NCI-H1930 (cell line): ENCODE data around the gene TIMMDC1.

Source experiments
- DNase-seq, 2 experiments: peaks; one replicate each; lab custom pipeline; 2025; lab: John Stamatoyannopoulos, UW

TIMMDC1 gene, protein sequence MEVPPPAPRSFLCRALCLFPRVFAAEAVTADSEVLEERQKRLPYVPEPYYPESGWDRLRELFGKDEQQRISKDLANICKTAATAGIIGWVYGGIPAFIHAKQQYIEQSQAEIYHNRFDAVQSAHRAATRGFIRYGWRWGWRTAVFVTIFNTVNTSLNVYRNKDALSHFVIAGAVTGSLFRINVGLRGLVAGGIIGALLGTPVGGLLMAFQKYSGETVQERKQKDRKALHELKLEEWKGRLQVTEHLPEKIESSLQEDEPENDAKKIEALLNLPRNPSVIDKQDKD

DNA sequence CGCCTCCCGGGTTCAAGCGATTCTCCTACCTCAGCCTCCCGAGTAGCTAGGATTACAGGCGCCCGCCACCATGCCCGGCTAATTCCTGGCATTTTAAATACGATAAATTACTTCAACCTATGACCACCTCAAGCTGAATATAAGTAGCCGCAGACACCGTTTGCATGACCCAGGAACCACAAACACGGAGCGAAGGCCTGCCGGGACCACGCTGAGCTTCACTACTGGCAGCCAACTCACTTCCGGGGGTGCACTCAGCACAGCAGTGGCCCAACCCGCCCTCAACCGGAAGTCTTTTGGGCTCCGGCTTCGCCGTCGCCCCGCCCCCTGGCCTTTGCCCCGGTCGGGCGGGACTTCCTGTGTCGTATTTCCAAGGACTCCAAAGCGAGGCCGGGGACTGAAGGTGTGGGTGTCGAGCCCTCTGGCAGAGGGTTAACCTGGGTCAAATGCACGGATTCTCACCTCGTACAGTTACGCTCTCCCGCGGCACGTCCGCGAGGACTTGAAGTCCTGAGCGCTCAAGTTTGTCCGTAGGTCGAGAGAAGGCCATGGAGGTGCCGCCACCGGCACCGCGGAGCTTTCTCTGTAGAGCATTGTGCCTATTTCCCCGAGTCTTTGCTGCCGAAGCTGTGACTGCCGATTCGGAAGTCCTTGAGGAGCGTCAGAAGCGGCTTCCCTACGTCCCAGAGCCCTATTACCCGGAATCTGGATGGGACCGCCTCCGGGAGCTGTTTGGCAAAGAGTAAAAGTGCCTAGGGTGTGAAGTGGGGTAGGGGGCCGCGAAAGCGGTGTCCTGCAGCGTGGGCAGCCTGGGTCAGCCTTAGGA lies at the start of gene TIMMDC1:
TSS of gene TIMMDC1 (plus strand) at position 362 of the 826 bp plus-strand sequence. CDS start at position 549, 187 bp downstream.
- peak; percentile 92 for DNase-seq

DNA sequence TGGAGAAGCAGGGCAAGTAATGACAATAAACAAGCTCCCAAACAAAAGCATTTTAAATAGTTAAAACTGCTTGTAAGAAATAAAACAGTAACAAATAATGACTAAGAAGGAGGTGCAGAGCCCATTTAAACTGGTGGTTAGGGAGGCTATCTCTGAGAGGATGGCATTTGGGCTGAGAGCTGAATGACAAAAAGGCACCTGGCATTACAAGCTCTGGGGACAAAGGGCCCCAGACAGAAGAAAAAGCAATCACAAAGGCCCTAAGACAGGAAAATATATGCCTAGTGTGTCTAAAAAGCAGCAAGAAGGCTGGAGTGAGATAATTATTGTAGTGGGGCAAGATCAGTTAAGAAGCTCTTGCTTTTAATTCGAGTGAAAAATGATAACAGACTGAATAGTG lies 44.5 kb upstream of the TIMMDC1 start:
- no peak for DNase-seq

DNA sequence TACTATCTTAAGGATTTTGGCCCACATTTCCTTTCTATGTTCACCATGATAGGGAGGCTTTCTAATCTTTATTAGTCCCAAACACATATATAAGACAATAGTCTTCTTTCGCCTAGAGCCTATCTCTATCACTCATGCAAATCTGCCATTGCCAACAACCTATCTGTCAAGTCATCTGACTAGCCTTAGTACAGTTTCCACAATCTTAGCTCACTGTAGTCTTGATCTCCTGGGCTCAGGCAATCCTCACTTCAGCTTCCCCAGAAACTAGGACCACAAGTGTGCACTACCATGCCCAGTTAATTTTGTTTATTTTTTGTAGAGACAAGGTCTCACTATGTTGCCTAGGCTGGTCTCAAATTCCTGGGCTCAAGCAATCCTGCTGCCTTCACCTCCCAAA lies 41.9 kb upstream of the TIMMDC1 start:
- DNase-seq, result no peak

DNA sequence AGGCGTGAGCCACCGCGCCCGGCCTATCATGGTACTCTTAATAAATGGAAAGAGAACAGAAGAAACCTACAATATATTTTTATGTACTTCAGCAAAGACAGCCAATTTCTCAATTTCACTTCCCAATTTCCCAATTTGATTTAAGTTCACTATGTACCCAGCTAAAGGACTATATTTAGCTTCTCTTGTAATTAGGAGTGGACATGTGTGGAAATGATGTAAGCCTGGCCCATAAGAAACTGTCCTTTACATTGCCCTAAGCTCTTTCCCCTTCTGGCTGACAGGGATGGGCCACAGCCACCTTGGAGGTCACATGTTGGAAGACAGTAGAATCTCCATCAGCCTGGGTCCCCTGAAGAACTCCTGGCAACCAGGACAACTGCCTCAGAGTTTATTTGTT lies 41.1 kb upstream of the TIMMDC1 start:
- no peak for DNase-seq

DNA sequence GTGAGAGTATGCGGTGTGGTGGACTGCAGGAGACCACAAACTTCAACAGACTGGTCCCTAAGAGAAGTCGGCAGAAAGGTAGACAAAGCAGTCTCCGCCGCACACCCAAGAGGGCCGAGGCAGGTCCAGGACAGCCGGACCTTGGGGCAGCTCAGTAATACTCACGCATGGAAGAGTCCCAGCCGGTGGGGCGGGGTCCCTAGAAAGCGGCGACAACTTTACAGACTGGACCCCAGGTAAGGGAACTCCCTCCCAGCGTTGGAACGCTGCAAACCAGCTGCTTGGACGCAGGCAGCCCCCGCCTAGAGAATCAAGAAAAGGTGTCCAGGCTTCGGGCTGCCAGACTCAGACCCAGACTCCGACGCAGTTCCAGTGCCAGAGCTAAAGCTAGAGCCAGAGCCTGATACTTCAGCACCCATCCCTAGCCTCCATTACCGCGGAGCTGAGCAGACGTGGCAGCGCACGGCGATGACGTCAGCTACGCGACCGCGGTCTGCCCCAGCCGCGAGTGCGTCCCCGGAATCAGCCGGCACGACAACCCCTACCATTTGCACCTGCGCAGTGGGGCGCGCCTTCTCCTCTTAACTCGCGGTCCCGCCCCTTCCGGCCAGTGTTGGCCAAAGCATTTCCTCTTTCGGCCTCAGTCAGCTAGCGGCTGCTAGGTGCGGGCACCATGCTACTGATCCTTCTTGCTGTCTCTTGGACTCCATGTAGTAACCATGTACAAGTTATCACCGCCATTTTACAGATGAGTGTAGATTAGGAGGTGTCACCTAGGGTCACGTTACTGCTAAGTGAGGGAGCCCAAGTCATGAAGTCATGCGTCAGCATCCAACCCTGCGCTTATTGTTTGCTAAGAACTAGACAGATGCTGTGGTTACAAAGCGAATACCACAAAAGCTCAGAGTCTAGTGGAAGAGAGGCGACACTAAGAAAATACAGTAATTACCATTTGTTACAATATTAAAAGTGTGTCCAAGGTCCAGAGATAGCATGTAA lies 34.9 kb upstream of the TIMMDC1 start, which contains the start of gene TMEM39A:
TSS of gene TMEM39A (minus strand) at position 445 of the 999 bp plus-strand sequence. CDS start 1,541 bp downstream, outside the sequence.
- peak; percentile 96 to 98 for DNase-seq

DNA sequence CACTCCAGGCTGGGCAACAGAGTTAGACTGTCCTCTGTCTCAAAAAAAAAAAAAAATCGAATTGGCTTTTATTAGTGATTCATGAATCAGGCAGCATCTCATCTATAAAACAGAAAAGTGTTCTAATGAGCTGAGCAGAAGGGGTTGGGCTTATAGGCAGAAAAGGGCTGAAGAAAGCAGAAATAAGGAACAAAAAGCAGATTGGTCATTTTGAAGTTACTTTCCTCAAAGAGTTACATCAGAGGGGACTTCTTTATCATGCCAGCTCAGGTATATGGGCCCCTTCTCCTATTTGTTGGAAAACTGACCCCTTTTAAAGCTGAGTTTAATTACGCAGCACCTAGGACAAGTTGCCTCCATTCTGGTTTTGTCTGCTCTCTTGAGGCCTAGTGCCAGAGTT lies 30.3 kb upstream of the TIMMDC1 start:
- no peak for DNase-seq

DNA sequence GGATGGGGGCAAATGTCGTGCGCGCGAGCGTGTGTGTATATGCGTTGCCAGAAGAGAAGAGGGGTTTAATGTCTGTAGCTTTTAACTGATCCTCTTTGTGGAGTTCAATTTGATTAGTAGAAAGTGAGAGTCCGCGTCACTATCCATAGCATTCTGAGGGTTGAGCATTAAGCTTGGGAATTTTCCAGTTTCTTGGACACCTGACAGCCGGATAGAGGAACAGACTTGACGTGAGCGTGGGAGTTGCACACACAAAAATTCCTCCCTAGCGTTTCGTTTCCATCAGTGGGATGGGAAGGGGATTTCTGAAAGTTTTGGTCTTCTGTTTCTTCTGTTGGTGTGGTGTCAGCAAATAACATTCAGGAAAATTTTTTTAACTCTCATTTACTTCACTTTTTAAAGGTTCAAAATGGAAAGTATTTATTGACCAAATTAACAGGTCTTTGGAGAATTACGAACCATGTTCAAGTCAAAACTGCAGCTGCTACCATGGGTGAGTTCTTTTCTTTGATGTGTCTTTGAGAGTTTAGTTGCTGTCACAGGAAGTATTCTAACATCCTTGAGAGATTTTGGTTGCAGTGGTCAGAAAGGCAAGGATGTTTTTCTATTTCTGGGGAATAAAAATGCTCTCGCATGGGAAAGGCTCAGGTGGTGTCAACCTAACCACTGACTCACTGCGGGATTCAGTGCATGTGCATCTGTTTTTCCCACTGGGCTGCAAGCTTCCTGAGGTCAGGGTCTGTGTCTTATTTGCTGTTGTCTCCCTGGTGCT lies 28.7 kb upstream of the TIMMDC1 start:
- DNase-seq, result no peak

DNA sequence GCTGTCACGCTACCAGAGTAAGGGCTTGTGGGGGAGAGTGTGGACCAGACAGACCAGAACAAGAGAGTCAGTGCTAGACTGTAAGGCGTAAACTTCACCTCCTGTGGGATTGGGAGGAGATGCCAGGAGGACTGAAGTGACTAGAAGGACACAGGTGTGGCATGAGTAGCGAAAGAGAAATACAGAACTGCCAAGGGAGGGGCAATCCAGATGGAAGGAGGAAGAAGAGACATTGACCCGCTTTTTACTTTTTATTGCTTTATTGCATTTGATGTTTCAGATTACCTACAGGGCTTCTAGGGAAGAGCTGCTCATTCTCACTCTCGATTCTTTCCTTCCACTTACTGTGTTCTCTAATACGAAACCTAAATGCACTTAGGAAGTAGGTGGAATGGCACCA lies 27.5 kb upstream of the TIMMDC1 start:
- no peak for DNase-seq

DNA sequence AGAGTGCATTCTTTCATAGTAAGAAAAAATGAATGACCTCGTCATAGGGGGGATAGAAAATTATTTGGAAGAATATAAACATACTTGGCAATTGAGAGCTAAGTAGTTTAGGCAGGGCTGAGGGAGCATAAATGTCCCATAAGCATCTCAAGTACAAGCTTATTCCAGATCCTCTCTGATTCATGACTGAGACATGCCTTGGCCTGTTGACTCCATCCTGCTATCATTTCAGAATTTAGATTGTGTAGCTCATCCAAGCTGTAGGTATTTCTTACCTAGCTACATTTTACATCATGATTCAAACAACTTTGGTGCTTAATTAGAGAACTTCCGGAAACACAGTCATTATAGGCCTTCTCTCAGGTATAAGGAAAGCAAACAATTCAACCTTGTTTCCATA lies 17.3 kb upstream of the TIMMDC1 start:
- DNase-seq, result no peak

DNA sequence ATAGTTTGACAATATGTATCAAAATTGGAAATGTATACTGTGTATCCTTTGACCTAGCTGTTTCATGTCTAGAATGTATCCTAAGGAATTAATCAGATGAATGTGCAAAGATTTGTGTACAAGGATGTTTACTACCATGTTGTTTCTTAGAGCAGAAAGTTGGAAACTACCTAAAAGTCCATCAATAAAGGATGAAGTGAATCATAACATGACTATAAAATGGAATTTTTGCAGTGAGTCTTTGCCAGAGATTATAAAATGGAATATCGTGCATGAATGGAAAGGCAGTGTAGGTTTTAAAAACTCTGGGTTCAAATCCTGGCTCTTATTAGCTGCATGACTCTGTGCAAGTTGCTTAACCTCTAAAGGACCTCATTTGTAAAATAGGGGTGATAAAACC lies 15.2 kb upstream of the TIMMDC1 start:
- no peak for DNase-seq

DNA sequence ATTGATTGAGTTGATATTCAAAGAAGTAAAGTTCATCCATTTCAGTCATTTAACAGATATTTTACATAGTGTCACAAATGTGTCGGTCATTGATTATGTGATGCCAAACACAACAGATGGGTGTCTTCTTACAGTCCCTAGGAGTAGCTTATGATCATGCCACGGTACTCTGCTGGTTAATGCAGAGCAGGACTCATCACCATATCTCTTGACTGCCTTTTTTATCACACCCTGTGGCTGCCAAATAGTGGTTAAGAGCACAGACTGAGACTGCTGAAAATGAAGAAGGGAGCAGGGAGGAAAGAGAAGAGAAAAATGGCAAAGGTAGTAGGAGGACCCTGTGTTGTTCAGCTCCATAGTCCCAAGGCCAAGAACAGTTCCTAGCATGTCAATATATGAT lies 12.8 kb upstream of the TIMMDC1 start:
- no peak for DNase-seq

DNA sequence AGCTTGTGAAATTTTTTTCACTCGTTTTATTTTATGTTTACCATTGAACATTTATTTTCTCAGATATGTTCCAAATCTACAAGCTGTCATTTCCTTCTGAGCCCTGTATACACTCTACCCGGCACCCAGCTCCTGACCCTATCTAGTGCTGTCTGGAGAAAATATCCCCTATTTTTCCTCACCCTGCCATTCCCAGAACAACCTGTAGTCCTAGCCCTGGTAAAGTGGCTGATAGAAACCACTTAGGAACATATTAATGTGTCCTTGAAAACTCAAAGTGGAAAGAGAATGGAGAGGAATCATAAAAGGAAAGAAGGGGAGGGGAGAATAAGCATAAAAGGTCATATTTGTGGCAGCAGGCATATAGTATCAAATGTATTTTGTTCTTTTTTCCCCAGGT lies 8.2 kb upstream of the TIMMDC1 start:
- DNase-seq, result no peak

DNA sequence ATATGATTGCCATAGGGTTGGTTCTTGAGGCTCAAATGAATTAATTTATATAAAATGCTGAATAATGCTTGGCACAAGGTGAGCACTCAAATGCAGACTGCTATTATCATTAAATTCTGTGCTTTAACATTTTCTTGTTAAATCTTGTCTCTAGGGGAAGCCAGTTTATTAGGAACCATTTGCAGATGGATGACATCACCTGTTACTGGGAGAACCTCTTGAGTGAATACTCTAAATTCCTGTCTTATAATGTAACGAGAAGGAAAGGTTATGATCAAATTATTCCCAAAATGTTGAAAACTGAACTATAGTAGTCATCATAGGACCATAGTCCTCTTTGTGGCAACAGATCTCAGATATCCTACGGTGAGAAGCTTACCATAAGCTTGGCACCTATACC lies 6.2 kb upstream of the TIMMDC1 start:
- DNase-seq, result no peak

DNA sequence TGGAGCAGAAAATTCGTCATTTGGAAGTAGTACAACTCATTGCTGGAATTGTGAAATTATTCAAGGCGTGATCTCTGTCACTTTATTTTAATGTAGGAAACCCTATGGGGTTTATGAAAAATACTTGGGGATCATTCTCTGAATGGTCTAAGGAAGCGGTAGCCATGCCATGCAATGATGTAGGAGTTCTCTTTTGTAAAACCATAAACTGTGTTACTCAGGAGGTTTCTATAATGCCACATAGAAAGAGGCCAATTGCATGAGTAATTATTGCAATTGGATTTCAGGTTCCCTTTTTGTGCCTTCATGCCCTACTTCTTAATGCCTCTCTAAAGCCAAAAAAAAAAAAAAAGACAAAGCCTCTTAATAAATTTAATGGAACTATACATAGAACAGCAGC lies 5.5 kb upstream of the TIMMDC1 start:
- no peak for DNase-seq

DNA sequence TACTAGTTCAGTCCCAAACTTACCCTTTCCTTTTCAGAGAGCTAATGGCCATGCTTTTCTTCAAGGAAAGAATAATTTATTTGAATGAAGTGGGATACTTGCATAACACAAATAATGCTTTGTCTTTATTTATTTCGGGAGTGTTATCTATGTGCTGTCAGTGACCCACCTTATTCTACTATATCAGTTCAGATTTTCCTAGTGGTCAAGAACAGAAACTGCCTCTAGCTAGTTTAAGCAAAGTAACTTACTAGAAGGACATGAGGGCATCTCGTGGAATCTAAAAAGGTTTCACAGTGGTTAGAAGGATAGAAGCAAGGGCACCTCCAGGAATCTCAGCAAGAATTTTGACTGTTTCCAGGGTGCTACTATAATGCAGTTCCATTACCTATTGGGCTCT lies 3.8 kb upstream of the TIMMDC1 start:
- no peak for DNase-seq

DNA sequence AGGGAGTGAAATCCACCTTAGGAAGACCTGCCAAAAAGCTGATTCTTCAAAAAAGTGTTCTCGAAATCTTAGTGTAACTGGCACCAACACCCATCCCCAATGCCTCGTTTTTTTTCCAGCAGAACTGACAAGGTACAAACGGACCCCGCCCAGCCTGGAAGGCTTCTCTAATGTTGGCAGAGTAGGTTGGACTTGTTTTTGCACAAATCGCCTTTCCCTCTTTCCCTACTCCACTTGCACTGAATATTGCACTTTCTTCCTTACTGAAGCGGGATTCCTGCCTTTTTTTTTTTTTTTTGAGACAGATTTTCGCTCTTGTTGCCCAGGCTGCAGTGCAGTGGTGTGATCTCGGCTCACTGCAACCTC lies 544 bp upstream of the TIMMDC1 start:
- no peak for DNase-seq

DNA sequence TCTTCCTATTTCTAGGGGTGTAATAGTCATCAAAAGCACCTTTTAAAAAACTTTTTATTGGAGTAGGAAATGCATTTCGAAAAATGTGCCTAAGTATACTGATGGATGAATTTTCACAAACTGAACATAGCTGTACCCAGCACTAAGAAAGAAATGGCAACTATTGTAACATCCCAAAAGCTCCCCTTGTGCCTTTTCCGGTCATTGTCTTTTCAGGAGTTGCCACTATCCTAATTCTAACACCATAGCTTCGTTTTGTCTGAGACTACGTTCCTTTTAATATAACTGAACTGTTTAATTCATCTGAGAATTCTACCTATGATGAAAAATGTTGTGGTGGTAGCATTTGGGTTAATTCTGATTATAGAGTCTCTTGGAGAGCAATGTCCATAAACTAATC lies 1.9 kb downstream of the TIMMDC1 start:
- no peak for DNase-seq

DNA sequence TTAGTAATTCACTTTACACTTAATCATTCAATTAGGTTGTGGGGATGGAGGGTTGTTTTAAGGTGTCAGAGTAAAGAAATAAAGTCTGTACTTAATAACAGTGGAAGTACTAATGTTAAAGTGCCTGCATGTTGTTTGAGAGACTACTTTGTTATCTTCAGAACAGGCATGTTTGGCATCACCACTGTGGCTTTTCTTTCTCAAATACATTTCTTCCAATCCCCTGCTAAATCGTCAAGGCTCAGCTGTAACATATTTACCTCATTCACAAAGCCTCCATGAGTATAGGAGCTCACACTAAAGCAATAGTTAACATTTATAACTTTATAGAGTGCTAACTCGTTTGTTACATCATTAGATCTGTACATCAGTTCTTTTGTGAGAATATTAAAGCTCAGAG lies 2.6 kb downstream of the TIMMDC1 start:
- DNase-seq, result no peak

DNA sequence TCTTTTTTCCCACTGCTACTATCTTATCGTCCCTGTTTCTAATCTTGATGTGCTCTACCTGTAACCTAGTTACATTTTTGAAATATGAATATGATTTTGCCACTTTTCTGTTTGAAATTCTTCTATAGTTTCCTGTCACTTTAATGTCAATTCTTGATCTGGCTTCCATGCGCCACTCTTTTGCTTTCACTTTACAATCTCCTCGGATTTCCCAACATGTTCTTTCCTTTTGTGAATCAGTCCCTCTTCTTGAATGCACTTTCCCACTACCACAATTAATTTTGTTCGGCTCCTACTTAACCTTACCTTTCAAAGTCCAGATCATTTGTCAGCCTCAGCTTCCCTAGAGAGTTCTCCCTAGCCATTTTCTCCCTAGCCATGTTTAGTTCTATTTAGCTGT lies 8.3 kb downstream of the TIMMDC1 start:
- no peak for DNase-seq

DNA sequence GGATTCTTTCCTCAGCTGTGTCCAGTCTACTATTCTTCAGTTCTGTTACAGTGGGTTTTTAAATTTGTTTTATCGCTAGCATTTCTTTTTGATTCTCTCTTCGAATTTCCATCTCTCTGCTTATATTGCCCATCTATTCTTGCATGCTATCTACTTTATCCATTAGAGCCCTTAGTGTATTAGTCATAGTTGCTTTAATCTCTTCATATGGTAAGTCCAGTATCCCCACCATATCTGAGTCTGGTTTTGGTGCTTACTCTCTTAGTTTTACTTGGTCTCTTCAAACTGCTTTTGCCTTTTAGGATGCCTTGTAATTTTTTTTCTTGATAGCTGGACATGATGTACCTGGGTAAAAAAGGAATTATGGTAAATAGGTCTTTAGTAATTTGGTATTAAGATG lies 9.1 kb downstream of the TIMMDC1 start:
- DNase-seq, result no peak

DNA sequence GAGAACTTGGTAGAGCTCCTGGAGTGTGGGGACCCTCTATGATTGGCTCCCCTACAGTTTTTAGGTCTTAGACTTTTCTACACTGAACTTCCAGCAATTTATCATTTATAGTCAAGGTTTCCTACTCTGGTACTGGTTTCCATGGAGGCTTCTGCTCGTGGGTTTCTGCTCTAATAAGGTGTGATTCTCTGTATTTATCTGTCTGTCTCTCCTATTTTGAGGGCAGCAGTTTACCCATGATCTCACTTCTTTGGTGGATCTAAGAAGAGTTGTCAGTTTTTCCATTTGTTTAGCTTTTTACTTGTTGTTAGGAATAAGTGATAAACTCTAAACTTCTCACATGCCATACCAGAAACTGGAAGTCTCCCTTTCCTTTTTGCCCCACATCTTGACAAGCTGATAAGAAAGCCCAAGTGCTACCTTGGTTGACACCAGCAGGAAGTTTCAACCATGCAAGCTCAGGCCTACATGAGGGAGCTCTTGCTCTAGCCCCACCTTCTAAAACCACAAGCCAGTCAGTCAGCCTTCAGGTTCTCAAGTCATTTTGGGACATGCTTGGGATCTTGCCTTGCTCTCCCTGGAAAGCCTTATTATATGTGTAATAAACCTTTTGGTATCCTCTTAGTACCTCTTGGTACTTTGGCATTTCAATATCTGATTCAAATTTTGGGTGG lies 10.0 kb downstream of the TIMMDC1 start:
- DNase-seq, result no peak
